ENCODE data around the gene FH.

GRCh38 chr1:241464985-241465384 lies 54.6 kb downstream of the FH start:
- TF ChIP-seq SRSF9 (IDR thresholded peaks at IDR 0.05; ENCODE audit: borderline replicate concordance, insufficient read depth, low read depth, low read length, poor library complexity, severe bottlenecking) (no peak), FOXM1 (CRISPR knock-in tag; IDR thresholded peaks at IDR 0.05) (no peak), JUN (CRISPR knock-in tag; IDR thresholded peaks at IDR 0.05) (no peak), EZH2 (conservative IDR thresholded peaks at IDR 0.05; ENCODE audit: low read depth, low read length) (no peak), MXD3 (CRISPR knock-in tag; IDR thresholded peaks at IDR 0.05) (no peak), SP1 (IDR thresholded peaks at IDR 0.05) (no peak), SP1 (CRISPR knock-in tag; IDR thresholded peaks at IDR 0.05) (no peak)
